Thoracic aorta (tissue), 2 donors: ENCODE data around the gene RHOBTB3. TPM values are rescaled to one million over a fixed set of nuclear protein-coding genes. Genes with fewer than 3 reads are reported as not detected.

Source experiments
- ATAC-seq: fragments of 150-250 bp; one replicate; pipeline ENCODE4 v1.8.0; 2017; ENCODE audit warnings: low read depth; ENCODE audit not compliant: insufficient number of reproducible peaks, low FRiP score
- DNase-seq: peaks from one replicate; pipeline ENCODE4 v3.0.0-alpha.2; 2020; ENCODE audit warnings: low spot score
- H3K27ac ChIP-seq, 2 donors: fragments of 200-600 bp; sonication (generic); 1 replicate in 1 of 2; 2 replicates in 1 of 2; pipeline ENCODE4 v1.5.1; 2016; ENCODE audit warnings: mild to moderate bottlenecking in 2 of 2, moderate library complexity in 2 of 2
- H3K27me3 ChIP-seq: fragments of 200-600 bp; sonication (generic); replicated peaks from 2 replicates; pipeline ENCODE4 v1.6.0; 2016; ENCODE audit warnings: mild to moderate bottlenecking; ENCODE audit not compliant: insufficient read depth
- H3K36me3 ChIP-seq: fragments of 200-600 bp; sonication (generic); one replicate; pipeline ENCODE4 v1.5.1; 2016
- H3K4me1 ChIP-seq, 2 donors: fragments of 200-600 bp; sonication (generic); 1 replicate in 1 of 2; 2 replicates in 1 of 2; pipeline versions ENCODE4 v1.5.1 to v1.6.0; 2016; ENCODE audit warnings: low read depth in 2 of 2, mild to moderate bottlenecking in 1 of 2; ENCODE audit not compliant: control insufficient read depth in 1 of 2
- H3K4me3 ChIP-seq: fragments of 200-600 bp; sonication (generic); 2 replicates; pipeline ENCODE4 v1.5.1; 2016; ENCODE audit warnings: mild to moderate bottlenecking
- H3K9me3 ChIP-seq: fragments of 200-600 bp; sonication (generic); 2 replicates; pipeline ENCODE4 v1.5.1; 2016
- CTCF ChIP-seq: fragments of 200-600 bp; sonication (generic); IDR thresholded peaks from one replicate; pipeline ENCODE4 v1.5.1; 2019; ENCODE audit warnings: antibody characterized with exemption
- total RNA-seq, 2 donors: library from RNA; depleted of rRNA; stranded (reverse); fragments of >200 nt; gene quantifications; one replicate each; pipeline versions ENCODE4 v1.1.0 to v1.2.3, GENCODE V29; 2016

RHOBTB3 gene
- total RNA-seq, 2 donors from 2014 or later = 34.1 to 71.2 TPM

DNA sequence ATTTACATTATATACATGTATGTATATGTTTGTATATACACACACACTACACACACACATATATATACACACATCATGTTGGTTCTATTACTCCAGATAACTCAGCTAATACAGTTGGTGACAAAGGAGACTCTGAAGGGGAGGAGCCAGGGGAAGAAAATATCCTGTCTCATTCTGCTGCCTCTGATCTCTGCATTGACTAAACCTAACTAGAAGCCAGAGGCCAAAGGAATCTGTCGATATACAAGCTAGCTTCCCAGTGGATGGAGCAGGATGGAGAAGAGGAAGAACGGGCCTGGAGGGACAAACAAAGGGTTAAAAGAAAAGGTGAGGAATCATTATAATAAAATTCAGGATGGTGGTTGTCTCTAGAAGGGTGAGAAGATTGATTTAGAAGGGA is 13.7 kb upstream of the RHOBTB3 start:
- H3K36me3 ChIP-seq = no peaks in the 10 kb centered on the region
- no peak overlapping the region for H3K4me3 ChIP-seq
- H3K9me3 ChIP-seq = no peaks in the 10 kb centered on the region
- DNase-seq (no peak), ATAC-seq (no peak)
- no peak overlapping the region for H3K27ac ChIP-seq
- TF ChIP-seq CTCF = no peak
- no peaks in the 10 kb centered on the region for H3K27me3 ChIP-seq
- no peaks in the 10 kb centered on the region for H3K4me1 ChIP-seq

GRCh38 chr5:95718203-95718602 is 12.9 kb upstream of the RHOBTB3 start:
- no peak for ATAC-seq

DNA sequence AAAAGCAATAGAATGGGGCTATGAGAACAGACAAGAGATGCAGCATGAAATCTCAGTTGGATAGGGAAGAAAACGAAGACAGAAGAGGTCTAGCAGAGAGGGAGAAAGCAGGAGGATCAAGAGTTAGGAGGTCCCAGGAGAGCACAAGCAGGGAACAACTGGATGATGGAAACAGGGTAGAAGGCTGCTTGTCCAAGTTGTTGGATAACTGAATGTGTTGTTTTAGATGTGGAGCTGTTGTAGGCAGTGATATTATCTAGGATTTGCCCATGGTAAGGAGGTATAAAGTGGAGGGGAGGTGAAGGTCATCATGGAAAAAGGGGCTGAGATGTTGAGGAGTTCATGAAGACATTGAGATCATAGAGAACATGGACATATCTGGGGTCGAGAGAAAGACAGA is 12.4 kb upstream of the RHOBTB3 start:
- DNase-seq (no peak), ATAC-seq (no peak)

More at GRCh38 chr5:95718203-95718602, 12.9 kb upstream of the RHOBTB3 start:
- no peak for DNase-seq
- no peaks in the 10 kb centered on the region for H3K27me3 ChIP-seq
- H3K9me3 ChIP-seq = no peaks in the 10 kb centered on the region
- H3K4me3 ChIP-seq = no peak overlapping the region
- H3K27ac ChIP-seq = no peak overlapping the region
- no peak for TF ChIP-seq CTCF
- H3K4me1 ChIP-seq = no peaks in the 10 kb centered on the region
- no peaks in the 10 kb centered on the region for H3K36me3 ChIP-seq

GRCh38 chr5:95720094-95720786 is 10.9 kb upstream of the RHOBTB3 start:
- Histone ChIP-seq H3K27ac (no peak overlapping the region), H3K9me3 (no peaks in the 10 kb centered on the region), H3K27me3 (no peaks in the 10 kb centered on the region), H3K4me1 (no peaks in the 10 kb centered on the region), H3K4me3 (no peak overlapping the region), H3K36me3 (no peaks in the 10 kb centered on the region)
- no peak for DNase-seq
- ATAC-seq = no peak
- TF ChIP-seq CTCF = no peak

More for the DNA sequence above, 12.4 kb upstream of the RHOBTB3 start:
- H3K27ac ChIP-seq = no peak overlapping the region
- H3K27me3 ChIP-seq = no peaks in the 10 kb centered on the region
- H3K4me1 ChIP-seq = no peaks in the 10 kb centered on the region
- H3K4me3 ChIP-seq = no peak overlapping the region
- TF ChIP-seq CTCF = no peak
- H3K36me3 ChIP-seq = no peaks in the 10 kb centered on the region
- no peaks in the 10 kb centered on the region for H3K9me3 ChIP-seq

- no peak for TF ChIP-seq CTCF
- DNase-seq (no peak), ATAC-seq (no peak)
- Histone ChIP-seq H3K27ac (no peak overlapping the region), H3K4me1 (peaks cover 6 to 8% of the 10 kb centered on the region in 2 donors), H3K36me3 (no peaks in the 10 kb centered on the region), H3K27me3 (no peaks in the 10 kb centered on the region), H3K9me3 (no peaks in the 10 kb centered on the region), H3K4me3 (no peak overlapping the region)
Measured at GRCh38 chr5:95721582-95722295, 9.4 kb upstream of the RHOBTB3 start.
